ENCODE measurements around the gene IGSF3. TPM values are rescaled to one million over a fixed set of nuclear protein-coding genes. Genes with fewer than 3 reads are reported as not detected.

The IGSF3 gene
- total RNA-seq: 6.0 and 7.4 TPM in 2 replicates

DNA sequence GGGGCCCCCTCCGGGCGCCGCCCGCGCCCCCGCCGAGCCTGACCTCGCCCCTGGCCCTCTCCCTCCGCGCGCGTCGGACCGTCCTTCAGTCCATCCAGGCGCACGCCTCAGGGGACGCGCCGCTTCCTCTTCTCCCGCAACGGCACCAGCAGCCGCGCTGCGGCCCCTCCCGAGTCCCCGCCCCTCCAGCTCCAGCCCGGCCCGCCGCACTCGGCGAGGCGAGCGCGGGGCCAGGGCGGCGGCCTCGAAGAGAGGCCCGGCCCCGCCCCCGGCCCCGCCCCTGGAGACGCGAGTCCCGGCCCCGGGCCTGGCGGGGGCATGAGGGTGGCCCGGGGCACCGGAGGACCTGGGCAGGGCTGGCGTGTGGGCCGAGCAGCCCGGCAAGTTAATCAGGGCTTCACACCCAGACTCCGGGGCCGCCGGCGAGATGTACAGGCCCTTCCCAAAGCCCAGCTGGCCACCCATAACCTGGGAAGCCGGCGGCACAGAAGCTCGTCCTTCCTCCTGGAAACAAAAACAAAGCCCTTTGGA is at the start of gene IGSF3:
Gene IGSF3, minus strand, starts transcription at position 159 of the 531 bp plus-strand sequence. CDS start 1,407 bp downstream, outside the sequence.

DNA sequence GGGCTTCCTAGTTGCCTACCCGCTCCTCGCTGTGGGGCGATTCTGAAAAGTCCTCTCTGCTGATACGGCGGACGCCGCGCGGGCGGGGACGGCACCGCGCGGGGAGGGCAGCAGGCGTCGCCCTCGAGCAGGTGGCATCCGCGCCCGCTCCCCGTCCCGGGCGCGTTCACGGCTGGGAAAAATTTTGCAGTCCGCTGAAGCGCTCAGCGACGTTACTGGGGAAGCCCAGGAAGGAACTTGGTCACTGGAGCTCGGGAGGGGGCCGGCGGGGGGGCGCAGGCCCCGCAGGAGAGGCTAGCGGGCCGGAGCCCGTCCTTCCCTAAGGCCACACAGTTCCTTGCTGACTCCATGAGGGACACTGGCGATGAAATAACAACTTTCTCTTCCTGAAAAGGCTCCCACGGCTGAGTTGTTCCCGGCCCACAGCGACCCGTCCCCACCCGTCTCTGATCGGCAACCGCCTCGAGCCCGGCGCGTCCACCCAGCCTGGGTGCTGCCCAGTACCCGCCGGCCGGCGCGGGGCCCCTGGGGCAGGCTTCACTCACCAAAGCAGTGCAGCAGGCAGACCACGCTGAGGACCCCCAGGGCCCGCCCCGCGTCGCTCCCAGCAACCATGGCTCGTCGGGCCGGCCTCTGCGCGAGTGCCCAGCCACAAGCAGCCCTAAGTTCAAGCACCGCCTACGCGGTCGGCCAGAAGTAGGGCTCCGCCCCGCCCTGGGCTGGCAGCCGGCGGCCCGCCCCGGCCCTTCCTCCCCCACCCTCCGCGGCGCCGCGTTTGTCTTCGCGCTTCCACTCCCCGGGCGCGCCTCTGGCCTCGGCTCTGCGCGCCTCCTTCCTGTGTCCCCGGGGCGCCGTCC is 96.9 kb downstream of the IGSF3 start, which contains the start of gene CD58:
Gene CD58, minus strand, starts transcription at position 669 of the 857 bp plus-strand sequence. Its CDS starts 54 bp downstream, at position 615.

Other genes starting within 250 kb of the IGSF3 start
- gene CD58, start 96.7 kb downstream of the IGSF3 start, total RNA-seq: 9.0 and 24.1 TPM in 2 replicates
- not detected in 2 replicates for gene CD2, start 86.7 kb upstream of the IGSF3 start, total RNA-seq
- gene PTGFRN, start 242.2 kb upstream of the IGSF3 start, total RNA-seq: 156 and 189 TPM in 2 replicates